Neural cell (in vitro differentiated cells): ENCODE measurements around the gene DMKN. TPM values are rescaled to one million over a fixed set of nuclear protein-coding genes. Genes with fewer than 3 reads are reported as not detected.
A peak's percentile ranks its signal among the peaks of the same experiment; 100 is the strongest.

Source experiments
- H2AFZ ChIP-seq: fragments of 200-600, 300-800 bp; sonication (generic), shearing (Covaris generic); 2 replicates; pipeline ENCODE4 v1.6.0; 2014; ENCODE audit warnings: low read depth, mild to moderate bottlenecking, antibody characterized with exemption, low read length, moderate library complexity
- H3F3A ChIP-seq: fragments of 200-600 bp; shearing (Covaris generic); 2 replicates; pipeline ENCODE4 v1.6.1; 2016; ENCODE audit warnings: mild to moderate bottlenecking, moderate library complexity, mixed read lengths, antibody characterized with exemption, low read length; ENCODE audit not compliant: insufficient read depth, poor library complexity, severe bottlenecking
- H3K27ac ChIP-seq: fragments of 200-600, 300-800 bp; sonication (generic), shearing (Covaris generic); 2 replicates; pipeline ENCODE4 v1.5.1; 2014; ENCODE audit warnings: mild to moderate bottlenecking, low read length, moderate library complexity
- H3K27me3 ChIP-seq: fragments of 300-800, 200-600 bp; sonication (generic), shearing (Covaris generic); 2 replicates; pipeline ENCODE4 v1.6.0; 2014; ENCODE audit warnings: mild to moderate bottlenecking, low read depth, low read length, moderate library complexity; ENCODE audit not compliant: insufficient read depth
- H3K36me3 ChIP-seq: fragments of 300-800, 200-600 bp; sonication (generic), shearing (Covaris generic); 2 replicates; pipeline ENCODE4 v1.5.1; 2014; ENCODE audit warnings: mild to moderate bottlenecking, antibody characterized with exemption, low read length, moderate library complexity; ENCODE audit not compliant: insufficient read depth
- H3K4me2 ChIP-seq: fragments of 300-800, 200-600 bp; sonication (generic), shearing (Covaris generic); 2 replicates; pipeline ENCODE4 v1.6.0; 2014; ENCODE audit warnings: mild to moderate bottlenecking, low read length
- H3K4me3 ChIP-seq: fragments of 300-800, 200-600 bp; sonication (generic), shearing (Covaris generic); 2 replicates; pipeline ENCODE4 v1.5.1; 2014; ENCODE audit warnings: mild to moderate bottlenecking, low read length, moderate library complexity
- H3K79me2 ChIP-seq: fragments of 200-600 bp; shearing (Covaris generic); replicated peaks from 2 replicates; pipeline ENCODE4 v1.6.0; 2014; ENCODE audit warnings: mild to moderate bottlenecking, low read length, moderate library complexity; ENCODE audit not compliant: insufficient read depth
- H3K9ac ChIP-seq: fragments of 300-800, 200-600 bp; sonication (generic), shearing (Covaris generic); 2 replicates; pipeline ENCODE4 v1.6.1; 2016; ENCODE audit warnings: mild to moderate bottlenecking, low read length, mixed read lengths
- H3K9me2 ChIP-seq: fragments of 200-600 bp; shearing (Covaris generic); 2 replicates; pipeline ENCODE4 v1.6.1; 2016; ENCODE audit warnings: mild to moderate bottlenecking, low read length, mixed read lengths; ENCODE audit not compliant: insufficient read depth
- H3K9me3 ChIP-seq: fragments of 200-600, 300-800 bp; sonication (generic), shearing (Covaris generic); 2 replicates; pipeline ENCODE4 v1.6.1; 2016; ENCODE audit warnings: mild to moderate bottlenecking, mixed run types, low read length, moderate library complexity, mixed read lengths
- H4K20me1 ChIP-seq: fragments of 200-600 bp; shearing (Covaris generic); 2 replicates; pipeline ENCODE4 v1.6.1; 2016; ENCODE audit warnings: mild to moderate bottlenecking, mixed run types; ENCODE audit not compliant: insufficient read depth
- CTCF ChIP-seq: fragments of 450-650 bp; IDR thresholded peaks from 2 replicates; pipeline ENCODE4 v1.5.1; 2014; ENCODE audit warnings: antibody characterized with exemption, mild to moderate bottlenecking, moderate library complexity; ENCODE audit not compliant: poor library complexity, severe bottlenecking
- EP300 ChIP-seq: fragments of 450-650 bp; conservative IDR thresholded peaks from 2 replicates; pipeline ENCODE4 v1.6.1; 2014; ENCODE audit warnings: antibody characterized with exemption, mild to moderate bottlenecking, moderate library complexity; ENCODE audit not compliant: poor library complexity, severe bottlenecking
- EZH2 ChIP-seq: fragments of 200-600, 300-800 bp; shearing (Covaris generic), sonication (generic); IDR thresholded peaks from 2 replicates; pipeline ENCODE4 v1.6.1; 2014; ENCODE audit warnings: antibody characterized with exemption, low read length, borderline replicate concordance, mild to moderate bottlenecking; ENCODE audit not compliant: insufficient read depth, poor library complexity, severe bottlenecking
- MXI1 ChIP-seq: fragments of 450-650 bp; conservative IDR thresholded peaks from 2 replicates; pipeline ENCODE4 v1.6.1; 2014; ENCODE audit warnings: antibody characterized with exemption, mild to moderate bottlenecking; ENCODE audit not compliant: poor library complexity, severe bottlenecking
- POLR2AphosphoS5 ChIP-seq: IDR thresholded peaks from 2 replicates; pipeline ENCODE4 v1.6.1; 2012
- RAD21 ChIP-seq: fragments of 450-650 bp; conservative IDR thresholded peaks from 2 replicates; pipeline ENCODE4 v1.6.1; 2014; ENCODE audit warnings: antibody characterized with exemption, mild to moderate bottlenecking, moderate library complexity
- REST ChIP-seq: IDR thresholded peaks from 2 replicates; pipeline ENCODE4 v1.6.1; 2012; ENCODE audit warnings: borderline replicate concordance
- SMC3 ChIP-seq: fragments of 450-650 bp; conservative IDR thresholded peaks from 2 replicates; pipeline ENCODE4 v1.6.1; 2014; ENCODE audit warnings: antibody characterized with exemption, mild to moderate bottlenecking, moderate library complexity; ENCODE audit not compliant: poor library complexity
- TAF1 ChIP-seq: IDR thresholded peaks from 2 replicates; pipeline ENCODE4 v1.6.1; 2012; ENCODE audit warnings: low read depth
- polyA plus RNA-seq: library from polyadenylated mRNA; depleted of rRNA; stranded (reverse); fragments of >200 nt; gene quantifications from 2 replicates; pipeline ENCODE4 v1.2.3, GENCODE V29; 2014

DMKN gene
- polyA plus RNA-seq, 1 donor from 2014 or later: not detected

GRCh38 chr19:35549879-35550523 lies 36.6 kb upstream of the DMKN start:
- TF ChIP-seq EP300 (no peak), MXI1 (no peak), SMC3 (no peak), POLR2AphosphoS5 (no peak), TAF1 (no peak)
- H4K20me1 ChIP-seq: no peaks in the 10 kb centered on the region
- H3K4me3 ChIP-seq: no peak overlapping the region

GRCh38 chr19:35549174-35549788 lies 35.8 kb upstream of the DMKN start:
- H3K4me2 ChIP-seq: no peak overlapping the region
- H3K9me2 ChIP-seq: no peaks in the 10 kb centered on the region
- H2AFZ ChIP-seq: no peak overlapping the region
- H3K36me3 ChIP-seq: no peaks in the 10 kb centered on the region
- H3K79me2 ChIP-seq: peaks cover 18% of the 10 kb centered on the region
- H3K9me3 ChIP-seq: no peaks in the 10 kb centered on the region
- no peak overlapping the region for H3K27ac ChIP-seq
- TF ChIP-seq POLR2AphosphoS5 (no peak), CTCF (peak; percentile 71), EP300 (no peak), REST (no peak), SMC3 (peak; percentile 73), TAF1 (no peak), RAD21 (peak; percentile 69), MXI1 (no peak), EZH2 (no peak)
- H4K20me1 ChIP-seq: no peaks in the 10 kb centered on the region
- no peaks in the 10 kb centered on the region for H3F3A ChIP-seq
- no peak overlapping the region for H3K4me3 ChIP-seq
- H3K9ac ChIP-seq: no peak overlapping the region
- H3K27me3 ChIP-seq: no peaks in the 10 kb centered on the region

More at GRCh38 chr19:35549879-35550523, 36.6 kb upstream of the DMKN start:
- H3K9me3 ChIP-seq: no peaks in the 10 kb centered on the region
- no peaks in the 10 kb centered on the region for H3K9me2 ChIP-seq
- no peak overlapping the region for H3K9ac ChIP-seq
- H3F3A ChIP-seq: no peaks in the 10 kb centered on the region
- no peak overlapping the region for H3K4me2 ChIP-seq
- no peak overlapping the region for H3K27ac ChIP-seq
- H3K79me2 ChIP-seq: peaks cover 12% of the 10 kb centered on the region
- no peaks in the 10 kb centered on the region for H3K36me3 ChIP-seq
- H3K27me3 ChIP-seq: no peaks in the 10 kb centered on the region
- no peak overlapping the region for H2AFZ ChIP-seq
